ENCODE data around the gene KLHL33.

DNA sequence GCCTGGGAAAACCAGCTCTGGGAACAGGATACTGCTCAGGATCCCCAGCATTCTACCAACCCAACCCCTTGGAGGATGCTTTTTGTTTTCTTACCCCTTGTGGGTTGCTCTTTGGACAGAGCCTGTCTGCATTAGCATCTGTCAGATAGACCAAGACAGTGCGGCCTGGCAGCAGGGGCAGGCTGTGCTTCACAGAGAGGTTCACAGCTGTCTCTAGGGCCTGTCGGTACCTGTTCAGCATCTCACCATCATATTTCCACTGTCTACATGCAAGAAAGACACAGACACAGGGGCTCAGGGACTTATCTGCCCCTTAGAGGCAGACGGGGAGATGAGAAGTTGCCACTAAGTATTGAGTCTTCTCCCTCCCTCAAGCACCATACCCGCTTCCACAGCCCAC is 44.5 kb downstream of the KLHL33 start:
- TF ChIP-seq POLR2A (IDR thresholded peaks at IDR 0.05; ENCODE audit: low read depth, low read length) (no peak), SPI1 (IDR thresholded peaks at IDR 0.05; ENCODE audit: low read depth, low read length) (no peak), POLR2AphosphoS5 (IDR thresholded peaks at IDR 0.05; ENCODE audit: low read depth, low read length) (no peak)

Data from GM12891 (cell line).